GM21390 (cell line): ENCODE results near the gene ADCY7.

Experiments
- ATAC-seq: cut with Tn5 transposase; IDR thresholded peaks from one replicate; pipeline ENCODE4 v1.9.1; 2021; ENCODE audit not compliant: unreplicated experiment

The ADCY7 gene

GRCh38 chr16:50265716-50266336, 525 bp upstream of the ADCY7 start:
- ATAC-seq = no peak

GRCh38 chr16:50267151-50267631, 840 bp downstream of the ADCY7 start:
- ATAC-seq = no peak

- no peak for ATAC-seq
These were observed 1.3 kb downstream of the ADCY7 start for GRCh38 chr16:50267651-50268050.

DNA sequence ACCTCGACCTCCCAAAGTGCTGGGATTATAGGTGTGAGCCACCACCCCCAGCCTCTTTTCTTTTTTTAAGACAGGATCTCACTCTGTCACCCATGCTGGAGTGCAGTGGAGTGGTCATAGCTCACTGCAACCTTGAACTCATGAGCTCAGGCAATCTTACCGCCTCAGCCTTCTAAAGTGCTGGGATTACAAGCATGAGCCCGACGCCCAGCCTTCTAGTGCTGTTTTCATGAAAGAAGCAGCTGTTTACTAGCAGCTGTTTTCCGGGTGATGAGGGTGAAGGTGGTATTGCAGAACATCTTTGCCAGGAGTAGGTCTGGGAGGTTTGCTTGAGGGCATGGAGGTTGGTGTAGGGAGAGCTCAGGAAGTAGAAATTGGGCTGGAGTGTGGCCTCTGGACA, 2.0 kb downstream of the ADCY7 start:
- no peak for ATAC-seq

- no peak for ATAC-seq
These were observed 2.8 kb downstream of the ADCY7 start for GRCh38 chr16:50269061-50269705.

DNA sequence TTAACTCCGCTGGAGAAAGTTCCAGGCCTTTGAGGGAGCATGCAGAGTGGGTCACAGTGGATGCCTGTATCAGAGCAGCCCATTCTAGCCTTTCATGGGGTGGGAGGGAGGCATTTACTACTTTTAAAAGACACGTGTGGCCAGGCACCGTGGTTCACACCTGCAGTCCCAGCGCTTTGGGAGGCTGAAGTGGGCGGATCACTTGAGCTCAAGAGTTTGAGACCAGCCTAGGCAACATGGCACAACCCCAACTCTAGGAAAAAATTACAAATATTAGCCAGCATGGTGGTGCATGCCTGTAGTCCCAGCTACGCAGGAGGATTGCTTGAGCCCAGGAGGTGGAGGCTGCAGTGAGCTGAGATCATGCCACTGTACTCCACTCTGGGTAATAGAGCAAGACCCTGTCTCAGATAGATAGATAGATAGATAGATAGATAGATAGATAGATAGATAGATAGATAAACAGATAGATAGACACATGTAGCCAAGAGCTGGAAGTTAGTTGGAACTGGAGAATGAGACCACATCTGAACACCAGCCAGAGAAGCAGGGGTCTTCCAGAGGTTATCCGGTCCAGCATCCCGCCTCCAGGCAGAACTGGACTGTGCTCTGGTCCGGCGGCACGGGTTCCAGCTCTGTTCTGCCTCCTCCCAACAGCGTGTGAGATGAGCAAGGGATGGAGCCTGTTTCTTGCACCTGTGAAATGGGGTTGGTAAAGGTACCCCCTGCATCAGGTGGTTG, 3.6 kb downstream of the ADCY7 start:
- no peak for ATAC-seq

- ATAC-seq = no peak
These were observed 4.3 kb downstream of the ADCY7 start for GRCh38 chr16:50270510-50271147.

DNA sequence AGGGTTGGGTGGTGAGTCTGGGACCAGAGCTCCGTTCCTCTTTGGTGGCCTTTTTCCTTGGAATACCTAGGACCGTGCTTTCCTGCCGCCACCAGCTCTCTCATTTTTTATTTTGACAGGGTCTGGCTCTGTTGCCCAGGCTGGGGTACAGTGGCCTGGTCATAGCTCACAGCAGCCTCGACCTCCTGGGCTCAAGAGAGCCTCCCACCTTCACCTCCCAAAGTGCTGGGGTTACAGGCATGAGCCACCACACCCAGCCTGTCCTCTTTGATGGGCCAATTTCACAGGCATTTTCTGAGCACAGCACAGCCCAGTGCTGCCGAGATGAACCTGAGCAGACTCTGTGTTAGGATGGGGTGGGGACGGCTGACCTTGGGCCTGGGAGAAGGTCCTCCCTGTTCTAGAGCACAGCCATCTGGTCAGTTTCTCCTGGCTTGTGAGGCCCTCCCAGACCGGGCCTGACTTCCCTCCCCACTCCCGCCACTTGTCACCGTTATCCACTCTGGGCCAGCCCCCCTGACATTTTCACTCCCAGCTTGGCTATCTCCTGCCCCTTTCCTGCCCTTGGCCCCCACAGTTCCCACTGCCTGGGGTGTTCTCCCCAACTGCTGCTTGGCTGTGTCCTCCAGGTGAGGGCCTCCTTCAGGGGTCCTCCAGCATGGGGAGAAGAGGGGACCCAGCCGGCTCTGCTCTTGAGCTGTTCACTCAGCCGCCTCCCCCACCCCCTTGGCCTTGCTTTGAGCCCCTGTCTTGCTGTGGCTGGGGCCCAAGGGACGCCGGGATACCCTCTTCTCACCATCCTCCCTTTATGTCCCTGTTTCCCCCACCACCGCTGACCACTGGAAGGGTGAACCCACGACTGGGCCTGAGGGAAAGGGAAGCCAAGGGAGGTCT, 5.0 kb downstream of the ADCY7 start:
- ATAC-seq = no peak

- ATAC-seq = no peak
These were observed 5.8 kb downstream of the ADCY7 start for GRCh38 chr16:50272111-50272571.

GRCh38 chr16:50272687-50273381, 6.5 kb downstream of the ADCY7 start:
- no peak for ATAC-seq

- ATAC-seq = no peak
These were observed 7.0 kb downstream of the ADCY7 start for GRCh38 chr16:50273382-50273690.

DNA sequence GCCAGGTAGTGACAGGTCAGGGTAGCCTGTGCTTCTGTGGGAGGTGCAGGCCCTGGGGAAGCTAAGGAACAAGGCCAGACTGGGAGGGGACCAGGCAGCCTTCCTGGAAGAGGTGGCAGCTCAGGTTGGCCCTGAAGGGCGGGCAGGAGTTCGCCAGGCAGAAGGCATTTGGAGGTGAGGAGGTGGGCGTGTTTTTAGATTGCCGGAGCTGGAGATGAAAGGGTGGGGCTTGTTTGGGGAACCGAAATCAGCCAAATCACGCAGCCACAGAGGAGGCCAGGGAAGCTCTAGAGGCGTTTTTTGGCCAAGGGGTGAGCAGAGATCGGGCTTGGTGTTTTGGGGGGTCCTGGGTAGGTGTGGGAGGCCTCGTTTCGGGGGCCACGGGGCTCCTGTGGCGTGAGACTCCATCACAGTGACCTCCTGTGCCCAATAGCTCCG, 7.6 kb downstream of the ADCY7 start:
- peak; percentile 61 for ATAC-seq

GRCh38 chr16:50274326-50275097, 8.2 kb downstream of the ADCY7 start:
- peak; percentile 43 for ATAC-seq

- ATAC-seq = no peak
These were observed 8.7 kb downstream of the ADCY7 start for GRCh38 chr16:50275098-50275415.

- no peak for ATAC-seq
These were observed 9.3 kb downstream of the ADCY7 start for GRCh38 chr16:50275428-50276325.

GRCh38 chr16:50276326-50276640, 9.9 kb downstream of the ADCY7 start:
- ATAC-seq = no peak

DNA sequence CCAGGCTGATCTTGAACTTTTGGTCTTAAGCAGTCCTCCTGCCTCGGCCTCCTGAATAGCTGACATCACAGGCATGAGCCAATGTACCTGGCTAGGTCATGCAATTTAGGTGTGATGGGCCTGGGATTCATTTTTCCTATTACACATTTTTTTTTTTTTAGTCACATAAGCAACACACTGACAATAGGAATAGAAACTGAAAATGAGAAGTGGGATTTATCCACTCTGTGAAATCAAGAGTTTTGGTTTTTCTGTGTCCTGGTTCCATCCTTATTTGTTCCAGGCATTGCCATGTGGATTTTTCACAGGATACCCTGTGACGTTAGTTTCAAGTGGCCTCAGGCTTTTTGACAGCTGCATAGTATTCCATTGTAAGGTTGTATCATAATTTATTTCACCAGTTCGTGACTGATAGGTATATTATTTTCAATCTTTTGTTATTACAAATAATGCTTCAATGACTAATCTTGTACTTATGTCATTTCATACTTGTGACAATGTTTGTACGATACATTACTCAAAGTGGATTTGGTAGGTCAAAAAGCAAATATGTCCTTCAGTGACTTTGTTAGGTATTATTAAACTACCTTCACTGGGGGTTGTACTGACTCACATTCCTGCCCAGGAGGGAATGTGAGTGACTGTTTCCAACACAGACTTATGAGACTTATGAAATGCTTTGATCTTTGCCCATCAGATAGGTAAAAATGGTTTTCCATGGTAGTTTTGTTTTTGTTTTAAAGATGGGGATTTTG, 10.6 kb downstream of the ADCY7 start:
- ATAC-seq = no peak

DNA sequence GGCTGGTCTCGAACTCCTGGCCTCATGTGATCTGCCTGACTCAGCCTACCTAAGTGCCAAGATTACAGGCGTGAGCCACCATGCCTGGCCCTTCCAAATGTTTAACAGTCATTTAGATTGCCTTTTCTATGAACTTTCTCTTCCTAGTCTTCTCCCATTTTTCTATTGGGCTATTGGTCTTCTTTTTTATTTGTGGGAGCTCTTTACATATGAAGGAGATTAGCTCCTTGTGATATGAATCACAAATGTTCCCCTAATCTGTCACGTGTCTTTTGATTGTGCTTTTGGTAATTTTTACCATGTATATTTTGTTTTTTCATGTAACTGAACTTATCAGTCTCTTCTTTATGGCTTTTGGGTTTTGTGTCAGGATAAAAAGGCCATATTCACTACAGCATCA, 11.9 kb downstream of the ADCY7 start:
- no peak for ATAC-seq
